Diencephalon (tissue), 1 donor: ENCODE data around the gene PKLR. TPM values are rescaled to one million over a fixed set of nuclear protein-coding genes. Genes with fewer than 3 reads are reported as not detected.

Experiments
- total RNA-seq: library from RNA; depleted of rRNA; stranded (reverse); fragments of >200 nt; gene quantifications from one replicate; pipeline ENCODE4 v1.2.3, GENCODE V29; 2014

PKLR gene
- total RNA-seq = 0.23 TPM

GRCh38 chr1:155301342-155301841 lies at the start of gene PKLR:
Gene PKLR (minus strand): TSS chr1:155301438. CDS start chr1:155301395, 43 bp downstream.

GRCh38 chr1:155320661-155321617 lies 19.7 kb upstream of the PKLR start, which contains the start of gene RUSC1:
Gene RUSC1 (plus strand): TSS chr1:155320894. CDS start chr1:155321774, 880 bp downstream.

GRCh38 chr1:155308493-155309422 lies 7.5 kb upstream of the PKLR start, which contains the start of gene FDPS:
Gene FDPS (plus strand): TSS chr1:155308866. CDS start chr1:155309790, 924 bp downstream.

GRCh38 chr1:155277070-155277901 lies 24.0 kb downstream of the PKLR start, which contains the start of gene HCN3:
Gene HCN3 (plus strand): TSS chr1:155277463. CDS start chr1:155277591, 128 bp downstream.

GRCh38 chr1:155273343-155274245 lies 27.6 kb downstream of the PKLR start, which contains the start of gene CLK2:
Gene CLK2 (minus strand): TSS chr1:155273504. CDS start chr1:155270977, 2,527 bp downstream.

GRCh38 chr1:155261852-155262673 lies 39.2 kb downstream of the PKLR start, which contains the start of gene SCAMP3:
Gene SCAMP3 (minus strand): TSS chr1:155262360. CDS start chr1:155262151, 209 bp downstream.

GRCh38 chr1:155255243-155256007 lies 45.8 kb downstream of the PKLR start, which contains the start of gene ENTREP3:
Gene ENTREP3 (minus strand): TSS chr1:155255483. CDS start chr1:155254877, 606 bp downstream.

Other genes starting within 250 kb of the PKLR start
- gene EFNA4, start 237.7 kb downstream of the PKLR start, total RNA-seq = 1.2 TPM
- 13.8 TPM for gene EFNA3, start 222.6 kb downstream of the PKLR start, total RNA-seq
- gene EFNA1, start 173.6 kb downstream of the PKLR start, total RNA-seq = 5.3 TPM
- 7.8 TPM for gene SLC50A1, start 165.6 kb downstream of the PKLR start, total RNA-seq
- gene DPM3, start 160.9 kb downstream of the PKLR start, total RNA-seq = 13.8 TPM
- gene KRTCAP2, start 128.1 kb downstream of the PKLR start, total RNA-seq = 60.2 TPM
- 21.2 TPM for gene TRIM46, start 127.6 kb downstream of the PKLR start, total RNA-seq
- 11.5 TPM for gene THBS3, start 93.5 kb downstream of the PKLR start, total RNA-seq
- gene MTX1, start 92.7 kb downstream of the PKLR start, total RNA-seq = 15.5 TPM
- gene ENTREP3, start 46.0 kb downstream of the PKLR start, total RNA-seq = 5.5 TPM
- gene SCAMP3, start 39.1 kb downstream of the PKLR start, total RNA-seq = 29.5 TPM
- gene CLK2, start 27.9 kb downstream of the PKLR start, total RNA-seq = 24.2 TPM
- 22.8 TPM for gene HCN3, start 24.0 kb downstream of the PKLR start, total RNA-seq
- gene FDPS, start 7.4 kb upstream of the PKLR start, total RNA-seq = 130 TPM
- gene RUSC1, start 19.5 kb upstream of the PKLR start, total RNA-seq = 60.4 TPM